H1 (cell line): Measurements from ENCODE around the gene NAPA. TPM values are rescaled to one million over a fixed set of nuclear protein-coding genes. Genes with fewer than 3 reads are reported as not detected.

Source experiments
- CREB1 ChIP-seq: IDR thresholded peaks from 2 replicates; pipeline ENCODE4 v1.6.1; 2012; ENCODE audit warnings: inconsistent platforms
- EGR1 ChIP-seq: IDR thresholded peaks from 2 replicates; pipeline ENCODE4 v1.6.1; 2011; ENCODE audit warnings: low read depth, low read length, borderline replicate concordance
- GABPA ChIP-seq: IDR thresholded peaks from 2 replicates; pipeline ENCODE4 v1.6.1; 2011; ENCODE audit warnings: mild to moderate bottlenecking, low read length, moderate library complexity, borderline replicate concordance; ENCODE audit not compliant: insufficient read depth
- JUND ChIP-seq: IDR thresholded peaks from 2 replicates; pipeline ENCODE4 v1.6.1; 2011; ENCODE audit warnings: mild to moderate bottlenecking, improper control_type of control experiment, low read length
- SIN3A ChIP-seq, 2 experiments: IDR thresholded peaks in 1 of 2; conservative IDR thresholded peaks in 1 of 2; 2 replicates each; pipeline ENCODE4 v1.6.1; 2011 to 2012; ENCODE audit warnings: low read length in 2 of 2, improper control_type of control experiment in 1 of 2, low read depth in 1 of 2, mild to moderate bottlenecking in 1 of 2
- SP1 ChIP-seq: IDR thresholded peaks from 2 replicates; pipeline ENCODE4 v1.6.1; 2011; ENCODE audit warnings: low read depth, low read length
- SP4 ChIP-seq: IDR thresholded peaks from 2 replicates; pipeline ENCODE4 v1.6.1; 2012; ENCODE audit warnings: low read length, inconsistent platforms
- polyA plus RNA-seq, 7 experiments: library from polyadenylated mRNA; depleted of rRNA in 3 of 7; stranded (reverse) in 5 of 7; unstranded in 2 of 7; fragments of >200 nt in 5 of 7; fragments of 200-250 nt in 2 of 7; gene quantifications; 1 replicate in 5 of 7; 2 replicates in 1 of 7; 4 replicates in 1 of 7; pipeline versions ENCODE4 v1.2.1 to v1.2.3, GENCODE V29; 2011 to 2013; ENCODE audit warnings: missing spikeins in 2 of 7, mixed read lengths in 2 of 7
- total RNA-seq: library from RNA; stranded (reverse); fragmentation: NEBNext Ultra II Directional; extraction: Animal tissue kit (Norgen Biotek cat#: 25700); gene quantifications from 2 replicates; pipeline ENCODE4 v1.2.1, GENCODE V29; 2021
- TF ChIP-seq, protein P1 (sequence below): fragments of 300-600 bp; sonication (generic); IDR thresholded peaks from 2 replicates; pipeline ENCODE4 v1.7.1; 2012; ENCODE audit warnings: low read length, moderate library complexity, mild to moderate bottlenecking, inconsistent platforms; ENCODE audit not compliant: insufficient replicate concordance

Gene NAPA
- total and polyA plus RNA-seq, 2 of the 8 experiments (the other 6 are each of a cell fraction or from before 2014, with no cell fraction given) = 58.5 to 78.2 TPM

DNA sequence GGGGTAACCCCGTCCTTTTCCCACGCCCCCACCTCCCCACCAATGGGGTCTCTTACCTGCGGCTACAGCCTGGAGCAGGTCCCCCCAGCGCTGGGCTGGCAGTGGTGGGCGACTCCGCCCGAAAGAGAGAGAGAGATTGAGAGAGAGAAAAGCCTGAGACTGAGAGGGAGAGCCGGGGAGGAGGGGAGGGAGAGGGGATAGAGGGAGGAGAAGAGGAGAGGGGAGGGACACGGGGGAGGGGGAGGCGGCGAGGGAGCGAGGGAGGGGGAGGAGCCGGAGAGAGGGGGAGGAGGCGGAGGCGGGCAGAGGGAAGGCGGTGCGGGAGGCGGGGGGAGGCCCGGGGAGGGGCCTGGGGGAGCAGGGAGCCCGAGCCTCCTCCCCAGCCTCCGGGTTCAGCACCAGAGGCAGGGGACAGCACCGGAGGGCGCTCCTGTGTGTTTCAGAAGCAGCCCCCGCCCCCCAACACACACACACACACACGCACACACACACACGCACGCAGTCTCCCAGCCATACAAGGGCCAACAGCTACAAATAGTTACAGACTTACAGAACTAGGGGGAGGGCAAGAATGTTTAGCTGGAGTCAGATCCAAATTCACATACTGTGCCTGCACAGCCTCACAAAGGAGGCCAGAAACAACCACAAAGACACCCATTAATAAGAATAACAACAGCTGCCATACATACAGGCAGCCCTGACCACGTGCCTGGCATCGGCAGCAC is 43.0 kb downstream of the NAPA start, which contains the start of gene SLC8A2 (continued):
- TF ChIP-seq GABPA (peak; percentile 49; the same call in 1 of the 2 replicates), SIN3A (conservative IDR thresholded peaks at IDR 0.05 in 1 of 2, IDR thresholded peaks at IDR 0.05 in 1 of 2; ENCODE audit: low read depth in 1 of 2, low read length in 2 of 2) (peak; percentile 96), SP1 (peak; percentile 52; the same call in 1 of the 2 replicates), JUND (no peak), SP4 (peak; percentile 61; the same call in 1 of the 2 replicates), EGR1 (peak; percentile 7; the same call in 1 of the 2 replicates), CREB1 (peak; percentile 56; the same call in 1 of the 2 replicates)
- TF ChIP-seq, protein P1, sequence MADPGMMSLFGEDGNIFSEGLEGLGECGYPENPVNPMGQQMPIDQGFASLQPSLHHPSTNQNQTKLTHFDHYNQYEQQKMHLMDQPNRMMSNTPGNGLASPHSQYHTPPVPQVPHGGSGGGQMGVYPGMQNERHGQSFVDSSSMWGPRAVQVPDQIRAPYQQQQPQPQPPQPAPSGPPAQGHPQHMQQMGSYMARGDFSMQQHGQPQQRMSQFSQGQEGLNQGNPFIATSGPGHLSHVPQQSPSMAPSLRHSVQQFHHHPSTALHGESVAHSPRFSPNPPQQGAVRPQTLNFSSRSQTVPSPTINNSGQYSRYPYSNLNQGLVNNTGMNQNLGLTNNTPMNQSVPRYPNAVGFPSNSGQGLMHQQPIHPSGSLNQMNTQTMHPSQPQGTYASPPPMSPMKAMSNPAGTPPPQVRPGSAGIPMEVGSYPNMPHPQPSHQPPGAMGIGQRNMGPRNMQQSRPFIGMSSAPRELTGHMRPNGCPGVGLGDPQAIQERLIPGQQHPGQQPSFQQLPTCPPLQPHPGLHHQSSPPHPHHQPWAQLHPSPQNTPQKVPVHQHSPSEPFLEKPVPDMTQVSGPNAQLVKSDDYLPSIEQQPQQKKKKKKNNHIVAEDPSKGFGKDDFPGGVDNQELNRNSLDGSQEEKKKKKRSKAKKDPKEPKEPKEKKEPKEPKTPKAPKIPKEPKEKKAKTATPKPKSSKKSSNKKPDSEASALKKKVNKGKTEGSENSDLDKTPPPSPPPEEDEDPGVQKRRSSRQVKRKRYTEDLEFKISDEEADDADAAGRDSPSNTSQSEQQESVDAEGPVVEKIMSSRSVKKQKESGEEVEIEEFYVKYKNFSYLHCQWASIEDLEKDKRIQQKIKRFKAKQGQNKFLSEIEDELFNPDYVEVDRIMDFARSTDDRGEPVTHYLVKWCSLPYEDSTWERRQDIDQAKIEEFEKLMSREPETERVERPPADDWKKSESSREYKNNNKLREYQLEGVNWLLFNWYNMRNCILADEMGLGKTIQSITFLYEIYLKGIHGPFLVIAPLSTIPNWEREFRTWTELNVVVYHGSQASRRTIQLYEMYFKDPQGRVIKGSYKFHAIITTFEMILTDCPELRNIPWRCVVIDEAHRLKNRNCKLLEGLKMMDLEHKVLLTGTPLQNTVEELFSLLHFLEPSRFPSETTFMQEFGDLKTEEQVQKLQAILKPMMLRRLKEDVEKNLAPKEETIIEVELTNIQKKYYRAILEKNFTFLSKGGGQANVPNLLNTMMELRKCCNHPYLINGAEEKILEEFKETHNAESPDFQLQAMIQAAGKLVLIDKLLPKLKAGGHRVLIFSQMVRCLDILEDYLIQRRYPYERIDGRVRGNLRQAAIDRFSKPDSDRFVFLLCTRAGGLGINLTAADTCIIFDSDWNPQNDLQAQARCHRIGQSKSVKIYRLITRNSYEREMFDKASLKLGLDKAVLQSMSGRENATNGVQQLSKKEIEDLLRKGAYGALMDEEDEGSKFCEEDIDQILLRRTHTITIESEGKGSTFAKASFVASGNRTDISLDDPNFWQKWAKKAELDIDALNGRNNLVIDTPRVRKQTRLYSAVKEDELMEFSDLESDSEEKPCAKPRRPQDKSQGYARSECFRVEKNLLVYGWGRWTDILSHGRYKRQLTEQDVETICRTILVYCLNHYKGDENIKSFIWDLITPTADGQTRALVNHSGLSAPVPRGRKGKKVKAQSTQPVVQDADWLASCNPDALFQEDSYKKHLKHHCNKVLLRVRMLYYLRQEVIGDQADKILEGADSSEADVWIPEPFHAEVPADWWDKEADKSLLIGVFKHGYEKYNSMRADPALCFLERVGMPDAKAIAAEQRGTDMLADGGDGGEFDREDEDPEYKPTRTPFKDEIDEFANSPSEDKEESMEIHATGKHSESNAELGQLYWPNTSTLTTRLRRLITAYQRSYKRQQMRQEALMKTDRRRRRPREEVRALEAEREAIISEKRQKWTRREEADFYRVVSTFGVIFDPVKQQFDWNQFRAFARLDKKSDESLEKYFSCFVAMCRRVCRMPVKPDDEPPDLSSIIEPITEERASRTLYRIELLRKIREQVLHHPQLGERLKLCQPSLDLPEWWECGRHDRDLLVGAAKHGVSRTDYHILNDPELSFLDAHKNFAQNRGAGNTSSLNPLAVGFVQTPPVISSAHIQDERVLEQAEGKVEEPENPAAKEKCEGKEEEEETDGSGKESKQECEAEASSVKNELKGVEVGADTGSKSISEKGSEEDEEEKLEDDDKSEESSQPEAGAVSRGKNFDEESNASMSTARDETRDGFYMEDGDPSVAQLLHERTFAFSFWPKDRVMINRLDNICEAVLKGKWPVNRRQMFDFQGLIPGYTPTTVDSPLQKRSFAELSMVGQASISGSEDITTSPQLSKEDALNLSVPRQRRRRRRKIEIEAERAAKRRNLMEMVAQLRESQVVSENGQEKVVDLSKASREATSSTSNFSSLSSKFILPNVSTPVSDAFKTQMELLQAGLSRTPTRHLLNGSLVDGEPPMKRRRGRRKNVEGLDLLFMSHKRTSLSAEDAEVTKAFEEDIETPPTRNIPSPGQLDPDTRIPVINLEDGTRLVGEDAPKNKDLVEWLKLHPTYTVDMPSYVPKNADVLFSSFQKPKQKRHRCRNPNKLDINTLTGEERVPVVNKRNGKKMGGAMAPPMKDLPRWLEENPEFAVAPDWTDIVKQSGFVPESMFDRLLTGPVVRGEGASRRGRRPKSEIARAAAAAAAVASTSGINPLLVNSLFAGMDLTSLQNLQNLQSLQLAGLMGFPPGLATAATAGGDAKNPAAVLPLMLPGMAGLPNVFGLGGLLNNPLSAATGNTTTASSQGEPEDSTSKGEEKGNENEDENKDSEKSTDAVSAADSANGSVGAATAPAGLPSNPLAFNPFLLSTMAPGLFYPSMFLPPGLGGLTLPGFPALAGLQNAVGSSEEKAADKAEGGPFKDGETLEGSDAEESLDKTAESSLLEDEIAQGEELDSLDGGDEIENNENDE = no peak
